IPS-18a (cell line): Measurements from ENCODE around the gene YDJC.
"Not testable (repeated sequence)": the region's sequence is repeated elsewhere in the genome, so short reads cannot be mapped to it uniquely, and the experiment has no call there.

Experiments used
- H3K27ac ChIP-seq: one replicate; pipeline ENCODE4 v1.5.1; 2013; ENCODE audit warnings: low read length
- H3K27me3 ChIP-seq: one replicate; pipeline ENCODE4 v1.6.1; 2013; ENCODE audit warnings: mild to moderate bottlenecking, low read length; ENCODE audit not compliant: control insufficient read depth, insufficient read depth
- H3K36me3 ChIP-seq: one replicate; pipeline ENCODE4 v1.6.1; 2013; ENCODE audit warnings: low read depth, low read length; ENCODE audit not compliant: control insufficient read depth
- H3K4me1 ChIP-seq: one replicate; pipeline ENCODE4 v1.6.1; 2013; ENCODE audit warnings: low read depth, low read length; ENCODE audit not compliant: control insufficient read depth
- H3K4me3 ChIP-seq: one replicate; pipeline ENCODE4 v1.5.1; 2013; ENCODE audit warnings: low read length
- H3K9ac ChIP-seq: one replicate; pipeline ENCODE4 v1.6.1; 2013; ENCODE audit warnings: mild to moderate bottlenecking, low read length, moderate library complexity
- H3K9me3 ChIP-seq: one replicate; pipeline ENCODE4 v1.6.1; 2013; ENCODE audit warnings: low read depth, low read length; ENCODE audit not compliant: control insufficient read depth

Gene YDJC

DNA sequence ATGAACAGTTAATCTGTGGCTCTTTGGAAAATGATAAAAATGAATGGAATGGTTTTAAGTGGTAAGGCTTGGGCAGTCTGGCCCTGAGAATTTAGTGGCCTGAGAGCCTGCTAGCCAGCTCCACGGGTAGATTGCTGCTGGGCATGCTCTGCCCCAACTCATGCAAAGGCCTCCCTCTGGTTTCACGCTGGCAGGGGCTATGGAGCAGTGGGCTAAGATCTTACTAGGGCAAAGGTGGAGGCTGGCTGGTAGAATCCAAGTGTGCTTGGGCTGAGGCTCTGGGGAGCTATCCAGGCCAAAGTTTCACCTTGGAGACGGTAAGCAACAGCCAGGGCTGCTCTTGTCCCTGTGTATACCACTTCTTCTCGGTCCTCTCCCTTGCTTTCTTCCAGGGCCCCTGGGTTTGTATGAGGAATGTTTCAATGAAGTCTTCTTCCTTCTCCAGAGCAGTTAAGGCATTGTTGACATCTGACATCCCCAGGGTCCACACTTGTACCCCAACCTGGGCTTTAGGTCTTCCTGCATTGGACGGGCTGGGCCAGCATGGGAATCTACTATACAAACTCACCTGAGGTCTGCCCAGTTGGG lies 34.9 kb downstream of the YDJC start:
- no peaks in the 10 kb centered on the region for H3K27me3 ChIP-seq
- H3K36me3 ChIP-seq: peaks cover 30% of the 10 kb centered on the region
- no peak overlapping the region for H3K9ac ChIP-seq
- no peak overlapping the region for H3K4me3 ChIP-seq
- H3K27ac ChIP-seq: no peak overlapping the region
- H3K9me3 ChIP-seq: no peaks in the 10 kb centered on the region
- H3K4me1 ChIP-seq: no peaks in the 10 kb centered on the region

- H3K9ac ChIP-seq: no peak overlapping the region
- H3K9me3 ChIP-seq: no peaks in the 10 kb centered on the region
- peaks cover 30% of the 10 kb centered on the region for H3K36me3 ChIP-seq
- H3K27ac ChIP-seq: no peak overlapping the region
- H3K4me3 ChIP-seq: no peak overlapping the region
- H3K4me1 ChIP-seq: no peaks in the 10 kb centered on the region
- no peaks in the 10 kb centered on the region for H3K27me3 ChIP-seq
Measured at GRCh38 chr22:21593406-21594232, 36.2 kb downstream of the YDJC start.

DNA sequence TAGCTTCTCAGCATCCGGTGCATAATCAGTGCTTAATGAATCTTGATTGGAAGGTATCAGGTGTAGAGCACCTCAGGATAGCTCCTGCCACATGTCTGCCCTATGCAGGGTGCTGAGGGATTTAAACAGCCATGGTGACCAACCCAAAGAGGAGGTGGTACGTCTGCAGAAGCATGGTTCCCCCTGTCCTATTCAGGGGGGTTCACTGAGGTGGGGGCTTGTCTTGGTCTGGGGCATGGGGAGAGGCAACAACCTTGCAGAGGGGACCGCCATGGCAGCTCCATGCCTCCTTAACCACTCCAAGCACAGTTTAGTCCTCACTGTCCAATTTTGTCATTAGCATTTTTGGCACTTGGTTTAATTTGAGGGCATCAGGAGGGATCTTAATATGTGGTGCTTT lies 37.4 kb downstream of the YDJC start:
- Histone ChIP-seq H3K4me3 (no peak overlapping the region), H3K27me3 (no peaks in the 10 kb centered on the region), H3K36me3 (peaks cover 30% of the 10 kb centered on the region), H3K9ac (no peak overlapping the region), H3K9me3 (no peaks in the 10 kb centered on the region), H3K27ac (no peak overlapping the region), H3K4me1 (no peaks in the 10 kb centered on the region)

- Histone ChIP-seq H3K4me1 (no peaks in the 10 kb centered on the region), H3K27ac (no peak overlapping the region), H3K9ac (no peak overlapping the region), H3K36me3 (peaks cover 30% of the 10 kb centered on the region), H3K9me3 (no peaks in the 10 kb centered on the region), H3K27me3 (no peaks in the 10 kb centered on the region), H3K4me3 (no peak overlapping the region)
Measured at GRCh38 chr22:21591695-21592094, 38.1 kb downstream of the YDJC start.

GRCh38 chr22:21590809-21591641 lies 38.8 kb downstream of the YDJC start:
- Histone ChIP-seq H3K36me3 (peaks cover 30% of the 10 kb centered on the region), H3K4me3 (no peak overlapping the region), H3K27me3 (no peaks in the 10 kb centered on the region), H3K9ac (no peak overlapping the region), H3K4me1 (no peaks in the 10 kb centered on the region), H3K27ac (no peak overlapping the region), H3K9me3 (no peaks in the 10 kb centered on the region)

DNA sequence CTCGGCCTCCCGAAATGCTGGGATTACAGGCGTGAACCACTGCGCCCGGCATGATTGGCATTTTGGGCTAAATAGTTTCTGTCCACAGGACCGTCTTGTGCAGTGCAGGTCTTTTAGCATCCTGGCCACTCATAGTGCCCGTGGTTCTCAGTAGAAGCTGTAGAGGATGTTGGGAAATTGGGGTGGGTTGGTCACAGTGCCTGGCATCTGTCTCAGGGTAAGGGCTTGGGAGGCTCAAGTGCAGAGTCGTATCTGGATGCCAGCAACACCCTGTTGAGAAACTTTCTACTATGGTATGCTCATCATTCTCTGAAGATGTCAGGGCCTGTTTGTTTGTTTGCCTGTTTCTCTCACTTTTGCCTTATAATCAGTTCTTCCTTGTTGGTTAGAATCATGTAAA lies 40.4 kb downstream of the YDJC start:
- Histone ChIP-seq H3K9ac (no peak overlapping the region), H3K4me1 (no peaks in the 10 kb centered on the region), H3K36me3 (peaks cover 18% of the 10 kb centered on the region), H3K27me3 (no peaks in the 10 kb centered on the region), H3K4me3 (no peak overlapping the region), H3K27ac (no peak overlapping the region), H3K9me3 (no peaks in the 10 kb centered on the region)

- Histone ChIP-seq H3K27me3 (no peaks in the 10 kb centered on the region), H3K9me3 (no peaks in the 10 kb centered on the region), H3K36me3 (peaks cover 6% of the 10 kb centered on the region), H3K4me3 (no peak overlapping the region), H3K27ac (no peak overlapping the region), H3K4me1 (no peaks in the 10 kb centered on the region), H3K9ac (no peak overlapping the region)
Measured at GRCh38 chr22:21587803-21588611, 41.8 kb downstream of the YDJC start.

GRCh38 chr22:21585389-21585788 lies 44.4 kb downstream of the YDJC start:
- H3K27me3 ChIP-seq: no peaks in the 10 kb centered on the region
- no peak overlapping the region for H3K4me3 ChIP-seq
- H3K9me3 ChIP-seq: no peaks in the 10 kb centered on the region
- no peaks in the 10 kb centered on the region for H3K36me3 ChIP-seq
- no peaks in the 10 kb centered on the region for H3K4me1 ChIP-seq
- no peak overlapping the region for H3K27ac ChIP-seq
- H3K9ac ChIP-seq: no peak overlapping the region

DNA sequence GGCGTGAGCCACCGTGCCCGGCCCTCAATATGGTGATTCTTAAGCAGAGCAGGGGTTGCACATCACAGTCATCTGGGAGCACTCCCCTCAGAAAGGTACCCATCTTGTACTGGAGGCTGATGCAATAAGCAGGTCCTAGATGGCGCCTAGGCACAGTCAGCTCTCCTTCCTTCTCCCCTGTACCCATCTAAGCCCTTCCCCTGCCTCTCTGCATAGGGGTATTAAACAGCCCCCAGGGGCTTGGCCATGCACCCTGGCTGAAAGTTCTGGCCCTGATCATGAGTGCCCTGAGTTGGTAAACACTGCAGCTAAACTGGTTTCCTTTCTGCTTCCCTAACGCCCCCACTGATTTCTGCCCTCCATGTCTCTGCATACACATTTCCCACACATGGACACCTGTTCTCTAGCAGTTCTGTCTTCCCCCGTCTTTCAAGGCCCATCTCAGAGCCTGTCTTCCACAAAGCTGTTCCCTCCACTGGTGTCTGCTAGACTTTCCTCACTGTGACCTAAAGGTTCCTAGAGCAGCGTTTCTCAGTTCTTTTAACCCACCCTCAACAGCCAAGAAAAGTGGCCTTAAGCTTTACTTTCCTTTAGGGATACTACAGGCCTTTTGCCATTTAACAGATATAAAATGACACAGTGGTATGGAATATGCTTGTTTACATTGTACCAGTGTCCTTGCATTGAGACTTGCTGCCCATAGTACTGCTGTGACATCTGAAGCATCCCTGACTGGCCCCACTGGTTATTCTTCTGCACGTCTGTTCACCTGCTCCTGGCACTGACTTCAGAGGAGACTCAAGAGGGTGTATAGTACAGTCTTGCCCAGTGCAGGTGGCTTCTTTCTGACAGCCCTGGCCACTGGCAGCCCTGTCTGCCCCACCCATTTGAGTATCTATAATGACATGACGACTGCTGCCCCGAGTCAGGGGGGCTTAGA lies 46.8 kb downstream of the YDJC start:
- Histone ChIP-seq H3K9ac (no peak overlapping the region), H3K4me1 (no peaks in the 10 kb centered on the region), H3K27ac (no peak overlapping the region), H3K36me3 (no peaks in the 10 kb centered on the region), H3K4me3 (no peak overlapping the region), H3K27me3 (no peaks in the 10 kb centered on the region), H3K9me3 (no peaks in the 10 kb centered on the region)

GRCh38 chr22:21581009-21581713 lies 48.7 kb downstream of the YDJC start:
- H3K4me1 ChIP-seq, H3K4me3 ChIP-seq, H3K9me3 ChIP-seq, H3K27ac ChIP-seq, H3K27me3 ChIP-seq, H3K9ac ChIP-seq, H3K36me3 ChIP-seq: not testable (repeated sequence)
